T-helper 17 cell (primary cell): ENCODE data around the gene TRAF4. TPM values are rescaled to one million over a fixed set of nuclear protein-coding genes. Genes with fewer than 3 reads are reported as not detected.

ENCODE experiments used
- ATAC-seq: fragments of 150-1000 bp; cut with Tn5 transposase; 2 replicates; pipeline ENCODE4 v1.10.0; 2021; ENCODE audit warnings: mild to moderate bottlenecking, moderate library complexity
- DNase-seq, 3 donors: peaks; one replicate each; pipeline versions ENCODE4 v3.0.0 to v3.0.0-alpha.2; 2020 to 2021
- H3K9me3 ChIP-seq: one replicate; pipeline ENCODE4 v1.7.0; 2013; ENCODE audit warnings: low read length, mild to moderate bottlenecking; ENCODE audit not compliant: control insufficient read depth, poor library complexity, severe bottlenecking
- H3K27ac Mint-ChIP-seq: one replicate; pipeline ENCODE4 v1.8.0; 2022; ENCODE audit warnings: mild to moderate bottlenecking, moderate library complexity, mixed read lengths
- H3K27me3 Mint-ChIP-seq: one replicate; pipeline ENCODE4 v1.8.0; 2022; ENCODE audit warnings: mixed read lengths
- H3K36me3 Mint-ChIP-seq: one replicate; pipeline ENCODE4 v1.8.0; 2022; ENCODE audit warnings: low read depth, mixed read lengths
- H3K4me1 Mint-ChIP-seq: one replicate; pipeline ENCODE4 v1.8.0; 2022; ENCODE audit warnings: mild to moderate bottlenecking, mixed read lengths
- H3K4me3 Mint-ChIP-seq: one replicate; pipeline ENCODE4 v1.8.0; 2022; ENCODE audit warnings: mild to moderate bottlenecking, moderate library complexity, mixed read lengths
- total RNA-seq, 4 donors: library from RNA in 2 of 4; stranded (reverse) in 2 of 4; gene quantifications; one replicate each; pipeline ENCODE4 v1.2.3 and lab custom pipeline; 2022 to 2026

TRAF4 gene
- total RNA-seq, 2 donors from 2014 or later, result 326 to 362 TPM

DNA sequence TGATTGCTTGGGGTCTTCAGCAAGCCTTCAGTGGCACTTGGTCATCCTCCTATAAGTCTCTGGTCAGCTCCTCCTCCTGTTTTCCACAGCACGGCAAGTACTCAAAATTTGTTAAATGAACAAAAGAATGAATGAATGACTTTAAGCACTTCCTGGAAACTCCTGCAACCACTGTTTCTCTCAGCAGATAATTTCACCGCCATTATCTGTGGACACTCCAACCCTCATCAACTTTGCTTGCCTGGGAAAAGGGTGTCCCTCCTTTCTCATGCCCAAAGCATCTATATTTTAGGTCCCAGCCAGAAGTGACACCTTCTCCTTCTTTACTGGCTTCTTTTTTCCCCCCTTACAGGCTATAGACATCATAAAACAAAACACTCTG, 36.5 kb upstream of the TRAF4 start:
- no peak overlapping the region for H3K4me3 Mint-ChIP-seq

DNA sequence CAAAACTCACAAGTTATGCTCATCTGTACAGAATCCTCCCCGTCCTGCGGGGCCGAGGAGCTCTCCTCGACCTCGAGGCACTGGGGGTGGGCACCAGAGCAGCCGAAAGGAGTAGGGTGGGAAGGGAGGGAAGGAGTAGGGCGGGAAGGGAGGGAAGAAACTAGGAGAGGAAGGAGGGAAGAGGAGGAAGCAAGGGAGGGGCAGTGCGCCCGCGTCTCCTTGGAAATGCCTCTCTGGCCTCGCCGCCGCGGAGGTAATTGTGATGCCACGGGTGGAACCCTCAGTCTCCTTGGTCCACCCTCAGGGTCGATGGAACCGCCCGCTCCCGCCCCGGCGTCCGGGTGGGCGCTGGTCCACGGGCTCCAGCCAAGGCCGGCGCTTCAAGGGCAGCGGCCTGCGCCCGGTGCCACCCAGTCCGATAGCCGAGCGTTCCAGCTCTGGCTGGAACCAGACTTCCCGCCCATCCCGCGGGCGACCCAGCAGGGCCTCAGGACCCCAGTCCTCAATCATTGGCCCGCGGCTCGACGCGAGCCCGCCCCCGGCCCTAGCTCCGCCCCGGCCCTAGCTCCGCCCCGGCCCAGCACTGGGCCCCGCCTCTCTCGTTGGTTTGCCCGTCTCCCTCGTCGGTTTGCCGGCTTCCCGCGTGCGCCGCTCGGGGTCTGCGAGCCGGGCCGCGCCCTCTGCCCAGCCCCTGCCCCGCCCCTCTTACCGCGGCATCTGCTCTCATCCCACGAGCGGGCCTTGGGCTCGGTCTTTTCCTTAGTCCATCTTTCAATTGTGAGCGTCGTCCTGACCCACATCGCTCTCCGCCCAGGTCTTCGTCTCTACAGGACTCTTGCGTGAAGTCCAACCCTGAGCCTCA, 32.7 kb upstream of the TRAF4 start:
- Mint-ChIP-seq H3K36me3 (no peaks in the 10 kb centered on the region), H3K4me1 (peaks cover 24% of the 10 kb centered on the region), H3K4me3 (peak overlapping the region; percentile 92), H3K27ac (peak overlapping the region; percentile 84), H3K27me3 (peaks cover 14% of the 10 kb centered on the region)
- no peaks in the 10 kb centered on the region for H3K9me3 ChIP-seq
- ATAC-seq (peak; percentile 92), DNase-seq (peak; percentile 79 to 90 (median 88))

More for the DNA sequence above, 36.5 kb upstream of the TRAF4 start:
- peaks cover 3% of the 10 kb centered on the region for H3K36me3 Mint-ChIP-seq
- H3K9me3 ChIP-seq, result no peaks in the 10 kb centered on the region
- ATAC-seq (no peak), DNase-seq (no peak)
- H3K4me1 Mint-ChIP-seq, result peaks cover 24% of the 10 kb centered on the region
- no peak overlapping the region for H3K27ac Mint-ChIP-seq
- no peaks in the 10 kb centered on the region for H3K27me3 Mint-ChIP-seq

GRCh38 chr17:28711723-28712031, 32.1 kb upstream of the TRAF4 start, which contains the start of gene PROCA1:
PROCA1 (minus strand) TSS chr17:28711888; CDS start chr17:28711660, 228 bp downstream.
- Mint-ChIP-seq H3K36me3 (no peaks in the 10 kb centered on the region), H3K4me1 (peaks cover 24% of the 10 kb centered on the region), H3K4me3 (peak within 1 kb of the TSS; percentile 92), H3K27me3 (peaks cover 14% of the 10 kb centered on the region), H3K27ac (peak within 1 kb of the TSS; percentile 84)
- H3K9me3 ChIP-seq, result no peaks in the 10 kb centered on the region
- peak; percentile 49 for ATAC-seq
- peak in 1 of 3 donors; percentile 20 for DNase-seq

GRCh38 chr17:28712032-28712704, 31.6 kb upstream of the TRAF4 start:
- peak; percentile 46 for ATAC-seq

DNA sequence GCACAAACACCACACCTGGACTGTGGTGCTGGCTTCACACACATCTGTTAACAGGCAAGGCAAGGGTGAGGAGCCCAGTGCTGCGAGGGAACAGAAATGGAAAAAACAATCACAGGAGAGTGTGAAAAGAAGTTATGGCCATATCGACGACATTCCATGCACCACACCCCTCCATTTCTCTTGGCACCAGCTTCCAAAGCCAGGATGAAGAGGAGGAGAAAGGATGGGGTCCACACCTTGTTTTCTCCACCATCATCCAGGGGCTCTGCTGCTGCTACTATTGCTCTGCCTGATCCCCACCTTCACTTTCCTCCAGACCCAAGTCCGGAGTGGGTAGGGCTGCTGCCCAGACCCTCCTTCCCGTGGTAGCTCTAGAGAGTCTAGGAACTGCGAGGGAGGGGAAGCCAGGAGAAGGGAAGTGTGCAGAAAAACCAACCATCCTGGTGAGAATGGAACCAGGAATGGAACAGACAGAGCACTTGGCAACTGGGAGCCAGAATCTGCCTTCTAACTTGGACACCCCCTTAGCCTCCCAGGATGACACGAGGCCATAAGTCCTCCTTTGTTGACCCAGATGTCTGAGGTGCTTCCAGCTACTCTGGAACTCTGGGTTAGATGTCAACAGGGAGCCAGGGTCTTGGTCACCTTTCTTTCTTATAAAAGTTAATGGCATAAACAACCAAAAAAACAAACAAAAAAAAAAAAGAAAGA, 31.0 kb upstream of the TRAF4 start:
- Mint-ChIP-seq H3K27ac (peak overlapping the region; percentile 84), H3K36me3 (no peaks in the 10 kb centered on the region), H3K27me3 (peaks cover 14% of the 10 kb centered on the region), H3K4me3 (peak overlapping the region; percentile 92), H3K4me1 (peaks cover 20% of the 10 kb centered on the region)
- DNase-seq, result no peak
- no peak for ATAC-seq
- H3K9me3 ChIP-seq, result no peaks in the 10 kb centered on the region

More at GRCh38 chr17:28712032-28712704, 31.6 kb upstream of the TRAF4 start:
- no peaks in the 10 kb centered on the region for H3K9me3 ChIP-seq
- peaks cover 14% of the 10 kb centered on the region for H3K27me3 Mint-ChIP-seq
- peak; percentile 43 to 59 (median 56) for DNase-seq
- H3K36me3 Mint-ChIP-seq, result no peaks in the 10 kb centered on the region
- H3K4me3 Mint-ChIP-seq, result peak overlapping the region; percentile 92
- peak overlapping the region; percentile 84 for H3K27ac Mint-ChIP-seq
- peaks cover 24% of the 10 kb centered on the region for H3K4me1 Mint-ChIP-seq

GRCh38 chr17:28714281-28714680, 29.5 kb upstream of the TRAF4 start:
- peaks cover 26% of the 10 kb centered on the region for H3K4me1 Mint-ChIP-seq
- ATAC-seq, result no peak
- H3K4me3 Mint-ChIP-seq, result no peak overlapping the region
- DNase-seq, result no peak
- no peaks in the 10 kb centered on the region for H3K9me3 ChIP-seq
- no peaks in the 10 kb centered on the region for H3K36me3 Mint-ChIP-seq
- H3K27me3 Mint-ChIP-seq, result peaks cover 14% of the 10 kb centered on the region
- H3K27ac Mint-ChIP-seq, result no peak overlapping the region

GRCh38 chr17:28715217-28715616, 28.6 kb upstream of the TRAF4 start:
- ATAC-seq, result no peak
- H3K36me3 Mint-ChIP-seq, result peaks cover 3% of the 10 kb centered on the region
- H3K27ac Mint-ChIP-seq, result no peak overlapping the region
- H3K9me3 ChIP-seq, result no peaks in the 10 kb centered on the region
- H3K27me3 Mint-ChIP-seq, result peaks cover 14% of the 10 kb centered on the region
- no peak for DNase-seq
- H3K4me1 Mint-ChIP-seq, result peaks cover 32% of the 10 kb centered on the region
- no peak overlapping the region for H3K4me3 Mint-ChIP-seq

DNA sequence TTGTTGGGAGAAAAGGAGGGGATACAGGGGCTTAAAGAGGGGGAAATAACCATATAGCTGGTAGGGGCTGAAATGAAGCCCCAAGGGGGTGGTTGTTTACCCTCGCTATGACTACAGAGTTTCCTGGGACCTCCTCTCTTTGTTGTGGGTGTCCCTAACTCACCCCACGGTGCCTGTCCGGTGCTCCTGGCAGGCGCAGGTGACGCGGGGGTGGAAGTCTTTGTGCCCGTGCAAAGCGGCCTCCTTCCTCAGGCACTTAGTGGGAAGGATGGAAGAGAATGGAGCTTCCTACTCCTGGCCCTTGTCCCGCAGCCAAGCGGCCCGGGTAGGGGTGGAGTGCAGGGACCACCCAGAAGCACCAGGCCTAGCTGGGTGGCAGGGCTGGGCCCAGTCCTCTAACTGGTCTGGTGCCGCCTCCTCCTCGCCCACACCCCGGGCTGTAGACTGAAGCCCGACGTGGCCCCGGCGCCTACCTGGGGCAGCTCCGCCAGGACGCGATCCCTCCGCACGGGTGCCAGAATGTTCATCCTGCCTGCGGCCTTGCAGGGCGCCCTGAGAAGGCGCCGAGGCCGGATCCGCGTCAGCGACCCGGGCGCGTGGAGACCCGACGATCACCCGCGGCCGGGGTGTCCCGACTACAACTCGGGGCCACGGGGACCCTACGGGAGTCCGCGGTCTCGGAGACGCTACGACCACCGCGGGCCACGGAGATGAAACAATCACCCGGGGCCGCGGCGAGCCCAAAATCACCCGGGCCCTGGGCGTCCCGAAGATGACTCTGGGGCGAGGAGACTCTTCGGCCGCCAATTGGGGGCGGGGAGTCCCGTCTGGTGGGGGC, 26.9 kb upstream of the TRAF4 start:
- peaks cover 14% of the 10 kb centered on the region for H3K27me3 Mint-ChIP-seq
- H3K9me3 ChIP-seq, result no peaks in the 10 kb centered on the region
- peaks cover 3% of the 10 kb centered on the region for H3K36me3 Mint-ChIP-seq
- H3K4me3 Mint-ChIP-seq, result no peak overlapping the region
- ATAC-seq, result no peak
- H3K4me1 Mint-ChIP-seq, result peaks cover 34% of the 10 kb centered on the region
- H3K27ac Mint-ChIP-seq, result no peak overlapping the region
- no peak for DNase-seq

DNA sequence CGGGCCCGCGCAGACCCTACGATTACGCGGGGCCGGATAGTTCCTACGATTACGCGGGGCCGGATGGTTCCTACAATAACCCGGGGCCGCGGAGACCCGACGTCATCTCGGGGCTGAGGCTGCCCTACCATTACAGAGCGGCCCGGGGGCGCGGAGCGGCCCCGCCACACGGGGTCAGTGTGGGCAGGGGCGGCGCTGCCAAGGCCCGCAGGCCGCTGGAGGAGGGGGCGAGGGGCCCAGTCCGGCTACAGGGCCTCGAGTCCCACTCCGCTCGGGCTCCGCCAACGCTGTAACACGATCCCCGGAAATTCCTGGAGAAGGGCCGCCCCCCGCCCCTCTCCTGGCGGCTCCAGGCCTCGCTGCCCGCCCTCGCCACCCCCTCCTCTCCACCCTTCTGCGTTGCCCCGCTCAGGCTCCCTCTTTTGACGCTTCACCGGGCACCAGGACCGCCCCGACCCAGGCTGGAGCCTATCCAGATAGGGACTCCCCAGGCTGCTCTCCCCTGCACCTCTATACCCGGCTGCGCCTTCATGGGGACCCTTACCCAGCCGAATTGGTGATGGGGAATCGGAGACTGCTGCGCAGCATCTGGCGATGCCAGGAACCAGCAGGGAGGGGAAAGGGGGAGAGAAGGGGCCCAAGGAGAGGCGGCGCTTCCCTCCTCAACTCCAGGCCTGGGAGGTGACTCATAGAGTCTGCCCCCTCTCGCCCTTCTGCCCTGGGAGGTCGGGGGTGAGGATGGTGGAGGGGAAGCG, 26.1 kb upstream of the TRAF4 start, which contains the start of gene RAB34:
RAB34 (minus strand) TSS at position 291 of the 755 bp plus-strand sequence. CDS start 602 bp downstream, outside the sequence.
- Mint-ChIP-seq H3K4me3 (peak within 1 kb of the TSS; percentile 41), H3K27me3 (peaks cover 14% of the 10 kb centered on the region), H3K27ac (no peak within 1 kb of the TSS), H3K4me1 (peaks cover 31% of the 10 kb centered on the region), H3K36me3 (peaks cover 3% of the 10 kb centered on the region)
- no peak for DNase-seq
- no peaks in the 10 kb centered on the region for H3K9me3 ChIP-seq
- no peak for ATAC-seq

- H3K27ac Mint-ChIP-seq, result no peak overlapping the region
Observed at GRCh38 chr17:28718333-28719020, 25.3 kb upstream of the TRAF4 start.

GRCh38 chr17:28719021-28719433, 24.8 kb upstream of the TRAF4 start:
- H3K27me3 Mint-ChIP-seq, result peaks cover 14% of the 10 kb centered on the region
- DNase-seq, result no peak
- peaks cover 37% of the 10 kb centered on the region for H3K4me1 Mint-ChIP-seq
- peak overlapping the region; percentile 98 for H3K4me3 Mint-ChIP-seq
- peak overlapping the region; percentile 98 for H3K27ac Mint-ChIP-seq
- H3K36me3 Mint-ChIP-seq, result peaks cover 3% of the 10 kb centered on the region
- peaks cover 1% of the 10 kb centered on the region for H3K9me3 ChIP-seq
- no peak for ATAC-seq

More at GRCh38 chr17:28718333-28719020, 25.3 kb upstream of the TRAF4 start:
- no peak for ATAC-seq
- no peaks in the 10 kb centered on the region for H3K9me3 ChIP-seq
- DNase-seq, result no peak
- Mint-ChIP-seq H3K4me3 (peak overlapping the region; percentile 41), H3K27me3 (peaks cover 14% of the 10 kb centered on the region), H3K36me3 (peaks cover 3% of the 10 kb centered on the region), H3K4me1 (peaks cover 33% of the 10 kb centered on the region)
